ENCODE results near the gene CPLX3.

The CPLX3 gene

DNA sequence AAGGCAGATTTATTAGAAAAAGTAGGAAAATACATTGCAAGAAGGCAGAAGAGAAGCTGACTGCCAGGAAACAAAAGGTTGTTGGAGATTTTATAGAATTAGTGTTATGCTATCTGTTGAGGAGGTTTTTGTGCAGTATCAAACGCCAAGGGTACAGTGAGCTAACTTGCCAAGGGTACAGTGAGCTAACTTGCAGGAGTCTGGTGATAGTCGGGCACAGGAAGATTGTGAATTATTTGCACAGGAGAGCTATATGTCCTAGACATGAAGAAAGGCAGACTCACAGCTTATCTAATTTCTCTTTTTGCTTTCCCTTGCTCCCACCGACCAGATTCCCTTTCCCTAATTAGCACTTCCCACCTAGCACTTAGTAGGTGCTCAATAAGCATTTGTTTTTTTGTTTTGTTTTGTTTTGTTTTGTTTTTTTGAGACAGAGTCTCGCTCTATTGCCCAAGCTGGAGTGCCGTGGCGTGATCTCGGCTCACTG, 47.2 kb upstream of the CPLX3 start:
- TF ChIP-seq FOXP2 (optimal IDR thresholded peaks at IDR 0.05; ENCODE audit: borderline replicate concordance, extremely low read depth, extremely low read length, insufficient read depth) (no peak), TAF1 (IDR thresholded peaks at IDR 0.05; ENCODE audit: borderline replicate concordance, insufficient read depth, low read length) (no peak), POLR2AphosphoS5 (IDR thresholded peaks at IDR 0.05; ENCODE audit: low read depth, low read length) (no peak), SIN3A (IDR thresholded peaks at IDR 0.05; ENCODE audit: borderline replicate concordance, insufficient read depth, low read length) (no peak)
- TF ChIP-seq, protein P1, sequence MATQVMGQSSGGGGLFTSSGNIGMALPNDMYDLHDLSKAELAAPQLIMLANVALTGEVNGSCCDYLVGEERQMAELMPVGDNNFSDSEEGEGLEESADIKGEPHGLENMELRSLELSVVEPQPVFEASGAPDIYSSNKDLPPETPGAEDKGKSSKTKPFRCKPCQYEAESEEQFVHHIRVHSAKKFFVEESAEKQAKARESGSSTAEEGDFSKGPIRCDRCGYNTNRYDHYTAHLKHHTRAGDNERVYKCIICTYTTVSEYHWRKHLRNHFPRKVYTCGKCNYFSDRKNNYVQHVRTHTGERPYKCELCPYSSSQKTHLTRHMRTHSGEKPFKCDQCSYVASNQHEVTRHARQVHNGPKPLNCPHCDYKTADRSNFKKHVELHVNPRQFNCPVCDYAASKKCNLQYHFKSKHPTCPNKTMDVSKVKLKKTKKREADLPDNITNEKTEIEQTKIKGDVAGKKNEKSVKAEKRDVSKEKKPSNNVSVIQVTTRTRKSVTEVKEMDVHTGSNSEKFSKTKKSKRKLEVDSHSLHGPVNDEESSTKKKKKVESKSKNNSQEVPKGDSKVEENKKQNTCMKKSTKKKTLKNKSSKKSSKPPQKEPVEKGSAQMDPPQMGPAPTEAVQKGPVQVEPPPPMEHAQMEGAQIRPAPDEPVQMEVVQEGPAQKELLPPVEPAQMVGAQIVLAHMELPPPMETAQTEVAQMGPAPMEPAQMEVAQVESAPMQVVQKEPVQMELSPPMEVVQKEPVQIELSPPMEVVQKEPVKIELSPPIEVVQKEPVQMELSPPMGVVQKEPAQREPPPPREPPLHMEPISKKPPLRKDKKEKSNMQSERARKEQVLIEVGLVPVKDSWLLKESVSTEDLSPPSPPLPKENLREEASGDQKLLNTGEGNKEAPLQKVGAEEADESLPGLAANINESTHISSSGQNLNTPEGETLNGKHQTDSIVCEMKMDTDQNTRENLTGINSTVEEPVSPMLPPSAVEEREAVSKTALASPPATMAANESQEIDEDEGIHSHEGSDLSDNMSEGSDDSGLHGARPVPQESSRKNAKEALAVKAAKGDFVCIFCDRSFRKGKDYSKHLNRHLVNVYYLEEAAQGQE (IDR thresholded peaks at IDR 0.05; ENCODE audit: insufficient read depth in 1 of 2, low read depth in 2 of 2, low read length in 2 of 2) = no peak

DNA sequence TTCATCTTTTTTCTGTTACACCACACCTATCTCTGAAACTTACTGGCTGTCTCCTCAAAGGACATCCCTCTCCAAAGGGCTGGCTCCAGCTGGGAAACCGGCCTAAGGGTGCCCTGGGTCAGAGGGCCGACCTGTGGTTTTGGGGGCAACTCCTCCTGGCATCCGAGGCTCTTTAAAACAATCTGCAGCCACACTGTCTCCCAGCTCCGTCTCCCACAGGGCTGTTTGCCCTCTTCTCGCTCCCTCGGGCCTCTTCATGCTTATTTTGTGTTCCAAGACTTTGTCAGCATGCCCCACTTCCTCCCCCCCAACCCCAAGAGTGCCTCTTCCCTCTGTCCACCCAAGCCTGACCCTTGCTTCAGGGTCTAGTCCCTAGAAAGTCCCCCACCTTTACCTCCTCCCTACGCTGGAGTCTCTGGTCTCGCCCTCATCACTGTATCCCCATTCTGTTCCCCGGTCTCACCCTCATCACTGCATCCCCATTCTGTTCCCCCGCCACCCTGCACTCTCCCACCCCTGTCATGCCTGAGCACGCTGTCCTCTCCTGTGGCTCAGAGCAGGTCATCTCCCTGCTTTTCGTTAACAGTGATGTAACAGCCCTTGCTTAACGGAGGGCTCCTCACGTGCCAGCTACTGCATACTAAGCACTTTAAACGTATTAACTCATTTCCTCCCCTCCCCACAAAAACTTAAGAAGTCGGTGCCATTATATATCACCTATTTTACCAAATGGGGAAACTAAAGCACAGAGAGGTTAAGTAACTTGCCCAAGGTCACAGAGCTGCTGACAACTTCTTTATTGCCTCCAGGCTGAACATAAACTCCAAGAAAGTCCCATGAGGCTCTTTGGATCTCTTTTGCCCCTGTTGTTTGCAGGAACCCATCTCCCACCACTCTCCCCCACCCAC, 45.6 kb upstream of the CPLX3 start:
- TF ChIP-seq FOXP2 (optimal IDR thresholded peaks at IDR 0.05; ENCODE audit: borderline replicate concordance, extremely low read depth, extremely low read length, insufficient read depth) (no peak), POLR2AphosphoS5 (IDR thresholded peaks at IDR 0.05; ENCODE audit: low read depth, low read length) (no peak), SIN3A (IDR thresholded peaks at IDR 0.05; ENCODE audit: borderline replicate concordance, insufficient read depth, low read length) (no peak), TAF1 (IDR thresholded peaks at IDR 0.05; ENCODE audit: borderline replicate concordance, insufficient read depth, low read length) (no peak)
- TF ChIP-seq, protein P1 (IDR thresholded peaks at IDR 0.05; ENCODE audit: insufficient read depth in 1 of 2, low read depth in 2 of 2, low read length in 2 of 2) = no peak

DNA sequence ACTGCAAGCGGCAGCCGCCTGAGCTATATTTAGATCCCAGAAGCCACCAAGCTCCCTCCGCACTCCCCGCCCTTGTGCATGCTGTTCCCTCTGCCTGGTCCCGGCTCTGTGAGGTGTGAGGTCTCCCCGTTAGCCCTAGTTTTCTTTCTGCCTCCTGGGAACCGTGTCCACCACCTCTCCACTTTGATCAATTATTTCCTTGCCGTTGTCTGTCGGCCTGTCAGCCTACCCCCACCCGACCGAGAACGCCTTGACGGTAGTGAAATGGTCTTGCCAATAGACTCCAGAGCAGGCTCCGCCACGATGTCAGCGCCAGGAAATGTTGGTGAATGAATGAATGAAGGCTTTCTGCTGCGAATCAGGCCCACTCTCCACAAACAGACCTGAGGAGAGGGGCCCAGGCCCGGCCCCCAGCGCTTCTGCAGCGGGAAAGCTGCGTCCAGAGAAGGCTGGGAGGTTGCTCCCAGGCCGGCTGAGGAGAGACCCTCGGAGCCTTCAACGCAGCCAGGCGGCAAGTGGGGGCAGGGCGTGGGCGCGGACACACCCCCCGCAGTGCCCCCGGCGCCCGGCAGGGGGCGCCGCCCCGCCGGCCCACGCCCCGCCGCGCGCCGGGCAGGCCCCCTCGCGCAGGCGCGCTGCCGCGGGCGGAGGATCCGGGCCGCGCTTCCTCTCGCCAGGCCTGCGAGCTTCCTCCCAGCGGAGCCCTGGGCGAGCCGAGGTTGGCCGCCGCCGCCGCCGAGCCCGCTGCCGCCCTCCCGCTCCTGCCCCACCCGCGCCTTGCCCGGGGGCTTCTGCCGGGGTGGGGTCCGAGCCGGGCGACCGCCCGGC, 44.8 kb upstream of the CPLX3 start, which contains the start of gene CSK:
Gene CSK, plus strand, starts transcription at position 650 of the 828 bp plus-strand sequence. CDS start 16,218 bp downstream, outside the sequence.
- TF ChIP-seq SIN3A (IDR thresholded peaks at IDR 0.05; ENCODE audit: borderline replicate concordance, insufficient read depth, low read length) = peak; percentile 68; the same call in 1 of the 2 replicates
- TF ChIP-seq TAF1 (IDR thresholded peaks at IDR 0.05; ENCODE audit: borderline replicate concordance, insufficient read depth, low read length) = 0 out of 2 replicates have a peak, but pooled peaks have one; percentile 32
- TF ChIP-seq, protein P1 (IDR thresholded peaks at IDR 0.05; ENCODE audit: insufficient read depth in 1 of 2, low read depth in 2 of 2, low read length in 2 of 2) = 0 out of 4 replicates have a peak, but pooled peaks of 1 of the 2 experiments have one; percentile 43
- TF ChIP-seq POLR2AphosphoS5 (IDR thresholded peaks at IDR 0.05; ENCODE audit: low read depth, low read length) = peak; percentile 45
- TF ChIP-seq FOXP2 (optimal IDR thresholded peaks at IDR 0.05; ENCODE audit: borderline replicate concordance, extremely low read depth, extremely low read length, insufficient read depth) = no peak

- TF ChIP-seq TAF1 (IDR thresholded peaks at IDR 0.05; ENCODE audit: borderline replicate concordance, insufficient read depth, low read length) (no peak), FOXP2 (optimal IDR thresholded peaks at IDR 0.05; ENCODE audit: borderline replicate concordance, extremely low read depth, extremely low read length, insufficient read depth) (no peak), SIN3A (IDR thresholded peaks at IDR 0.05; ENCODE audit: borderline replicate concordance, insufficient read depth, low read length) (peak; percentile 32; the same call in 1 of the 2 replicates), POLR2AphosphoS5 (IDR thresholded peaks at IDR 0.05; ENCODE audit: low read depth, low read length) (no peak)
Observed at GRCh38 chr15:74782259-74783071, 44.0 kb upstream of the CPLX3 start.
